ENCODE measurements around the gene HOXD12. TPM values are rescaled to one million over a fixed set of nuclear protein-coding genes. Genes with fewer than 3 reads are reported as not detected.

Gene HOXD12
- total RNA-seq, 4 donors from 2014 or later = not detected

DNA sequence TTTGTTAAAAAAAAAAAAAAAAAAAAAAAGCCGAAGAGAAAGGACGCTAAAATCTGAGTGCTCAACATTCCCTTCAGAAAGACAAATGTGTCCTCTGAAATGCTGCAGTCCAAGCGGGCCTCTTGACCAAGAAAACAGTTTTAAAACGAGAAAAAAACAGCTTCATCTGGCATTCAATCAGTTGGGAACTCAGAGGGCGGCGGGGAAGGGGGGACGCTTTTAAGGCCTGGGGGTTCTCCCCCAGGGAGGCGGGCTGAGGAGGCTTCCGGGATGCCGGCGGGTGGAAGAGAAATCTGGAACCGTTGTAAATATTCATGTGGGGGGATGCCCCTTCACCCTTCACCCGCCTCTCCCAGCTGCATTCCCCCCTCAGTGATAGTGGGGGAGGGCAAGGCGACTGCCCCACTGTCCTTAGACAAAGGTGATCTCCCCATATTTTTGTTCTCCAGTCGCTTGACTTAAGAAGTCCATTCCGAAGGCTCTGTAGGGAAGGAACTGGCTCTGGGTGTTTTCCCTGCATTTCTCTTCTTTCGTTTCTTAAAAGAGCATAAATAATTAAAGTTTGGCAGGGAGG, 4.2 kb downstream of the HOXD12 start:
- TF ChIP-seq POLR2AphosphoS5 (IDR thresholded peaks at IDR 0.05) (no peak), EP300 (IDR thresholded peaks at IDR 0.05; ENCODE audit: low read depth) (no peak), POLR2A (IDR thresholded peaks at IDR 0.05) (no peak)
- TF ChIP-seq, protein P1, sequence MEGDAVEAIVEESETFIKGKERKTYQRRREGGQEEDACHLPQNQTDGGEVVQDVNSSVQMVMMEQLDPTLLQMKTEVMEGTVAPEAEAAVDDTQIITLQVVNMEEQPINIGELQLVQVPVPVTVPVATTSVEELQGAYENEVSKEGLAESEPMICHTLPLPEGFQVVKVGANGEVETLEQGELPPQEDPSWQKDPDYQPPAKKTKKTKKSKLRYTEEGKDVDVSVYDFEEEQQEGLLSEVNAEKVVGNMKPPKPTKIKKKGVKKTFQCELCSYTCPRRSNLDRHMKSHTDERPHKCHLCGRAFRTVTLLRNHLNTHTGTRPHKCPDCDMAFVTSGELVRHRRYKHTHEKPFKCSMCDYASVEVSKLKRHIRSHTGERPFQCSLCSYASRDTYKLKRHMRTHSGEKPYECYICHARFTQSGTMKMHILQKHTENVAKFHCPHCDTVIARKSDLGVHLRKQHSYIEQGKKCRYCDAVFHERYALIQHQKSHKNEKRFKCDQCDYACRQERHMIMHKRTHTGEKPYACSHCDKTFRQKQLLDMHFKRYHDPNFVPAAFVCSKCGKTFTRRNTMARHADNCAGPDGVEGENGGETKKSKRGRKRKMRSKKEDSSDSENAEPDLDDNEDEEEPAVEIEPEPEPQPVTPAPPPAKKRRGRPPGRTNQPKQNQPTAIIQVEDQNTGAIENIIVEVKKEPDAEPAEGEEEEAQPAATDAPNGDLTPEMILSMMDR (IDR thresholded peaks at IDR 0.05) = no peak
- no peaks in the 10 kb centered on the region for H3K9me3 ChIP-seq
- no peak for DNase-seq
- H3K4me1 ChIP-seq = peaks cover 7 to 37% (median 25%) of the 10 kb centered on the region in 4 donors
- H3K27ac ChIP-seq = peak overlapping the region in 3 of 4 donors; percentile 51 to 79 (median 68)
- intact Hi-C loops (cut with DNase I; ENCODE audit: low total_unique reads) (loop anchor here (2.0 kb wide), 1 partner anchor 407 kb away; no protein-coding TSS in a partner anchor), in situ Hi-C loops (cut with MboI; ENCODE audit: low pct_ligation_motif_present in 1 of 4, low pct_unique_long_range_greater_than_20kb in 1 of 4, low sequenced_read_pairs in 3 of 4) (loop anchor here in 3 of 4 donors (25.0 kb wide), 2 partner anchors 708 to 1033 kb away; no protein-coding TSS in a partner anchor)
- no peaks in the 10 kb centered on the region for H3K36me3 ChIP-seq
- 11 to 17% methylated on average over 6 to 17 of the region's 17 CpGs for WGBS, 2 donors (ENCODE audit: low coverage in 1 of 2)
- H3K27me3 ChIP-seq = peaks cover 98% of the 10 kb centered on the region
- peak overlapping the region in 2 of 4 donors; percentile 37 to 52 for H3K4me3 ChIP-seq

DNA sequence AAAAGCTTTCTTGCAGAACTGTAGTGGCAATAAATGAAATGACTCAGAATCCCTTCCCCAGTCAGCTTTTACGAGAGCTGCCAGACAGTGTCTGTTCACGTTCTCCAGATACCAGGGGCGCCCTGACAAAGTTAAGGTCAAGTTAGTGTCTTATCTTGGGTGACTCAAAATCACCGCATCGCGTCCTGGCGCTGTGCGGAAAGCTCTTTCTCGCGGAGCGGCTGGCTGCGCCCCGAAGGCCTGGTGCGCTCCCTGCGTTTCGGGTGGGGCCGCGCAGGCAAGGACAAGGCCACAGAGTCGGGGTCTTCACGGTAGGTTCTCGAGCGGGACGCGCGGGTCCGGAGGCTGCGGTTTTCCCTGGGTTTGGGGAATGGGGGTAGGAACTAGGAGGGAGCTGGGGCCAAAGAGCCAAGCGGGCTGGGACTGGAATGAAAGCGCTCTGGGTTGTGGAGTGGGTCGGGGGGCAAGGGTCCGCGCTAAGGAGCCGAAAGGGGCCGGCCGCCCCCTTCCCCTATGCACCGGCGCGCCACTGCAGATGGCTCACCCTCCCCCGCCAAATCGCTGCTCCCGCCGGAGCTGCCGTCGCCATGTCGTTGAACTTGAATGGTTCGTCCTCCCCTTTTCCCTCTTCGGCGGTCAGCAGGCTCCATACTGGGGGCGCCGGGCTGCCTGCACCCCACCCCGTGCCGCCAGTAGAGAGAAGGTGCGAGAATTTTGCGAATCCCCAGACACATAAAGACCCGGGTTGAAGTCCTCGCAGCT, 4.9 kb downstream of the HOXD12 start:
- DNase-seq = no peak
- Histone ChIP-seq H3K4me3 (peak overlapping the region in 2 of 4 donors; percentile 37 to 52), H3K9me3 (no peaks in the 10 kb centered on the region), H3K27me3 (peaks cover 98% of the 10 kb centered on the region), H3K27ac (peak overlapping the region; percentile 44 to 79 (median 60)), H3K4me1 (peaks cover 8 to 42% (median 25%) of the 10 kb centered on the region in 4 donors), H3K36me3 (no peaks in the 10 kb centered on the region)
- 9 to 15% methylated on average over 7 to 52 of the region's 56 CpGs for WGBS, 2 donors (ENCODE audit: low coverage in 1 of 2)
- TF ChIP-seq POLR2AphosphoS5 (IDR thresholded peaks at IDR 0.05) (peak in 1 of 3 donors; percentile 25), EP300 (IDR thresholded peaks at IDR 0.05; ENCODE audit: low read depth) (no peak)
- intact Hi-C loops (cut with DNase I; ENCODE audit: low total_unique reads) (no loop called here), in situ Hi-C loops (cut with MboI; ENCODE audit: low pct_ligation_motif_present in 1 of 4, low pct_unique_long_range_greater_than_20kb in 1 of 4, low sequenced_read_pairs in 3 of 4) (loop anchor here in 3 of 4 donors (25.0 kb wide), 2 partner anchors 708 to 1033 kb away; no protein-coding TSS in a partner anchor)

DNA sequence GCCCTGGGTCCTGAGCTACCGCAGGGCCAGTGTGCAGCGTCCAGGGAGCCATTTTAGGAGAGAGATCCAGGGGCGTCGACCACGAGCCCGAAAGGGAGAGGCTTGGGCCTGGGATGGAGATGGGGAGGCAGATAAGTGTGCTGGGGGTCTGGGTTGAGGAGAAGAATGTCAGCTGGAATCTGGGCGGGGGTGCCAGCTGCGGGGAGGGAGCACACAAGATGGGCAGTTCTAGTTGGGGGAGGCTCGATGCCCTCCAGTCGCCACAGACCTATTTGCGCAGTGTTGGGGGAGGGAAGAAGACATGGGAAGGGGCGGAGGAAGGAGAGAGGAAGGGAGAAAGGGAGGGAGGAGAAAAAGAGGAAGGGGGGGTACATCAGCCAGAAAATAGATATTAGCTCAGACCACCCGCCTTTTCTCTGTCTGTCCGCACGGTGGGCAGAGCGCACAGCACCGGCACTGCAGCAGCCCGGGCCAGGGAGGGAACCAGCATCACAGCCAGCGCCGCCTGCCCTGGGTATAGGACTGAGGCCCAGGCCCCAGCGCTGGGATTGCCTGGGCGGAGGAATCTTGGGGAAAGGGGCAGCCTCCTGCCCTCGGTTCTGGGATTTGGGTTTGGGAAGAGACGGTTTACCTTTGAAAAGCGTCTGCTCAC, 5.6 kb downstream of the HOXD12 start:
- 17 to 27% methylated on average over 11 to 23 of the region's 25 CpGs for WGBS, 2 donors (ENCODE audit: low coverage in 1 of 2)
- peaks cover 8 to 42% (median 25%) of the 10 kb centered on the region in 4 donors for H3K4me1 ChIP-seq
- peak overlapping the region; percentile 46 to 79 (median 60) for H3K27ac ChIP-seq
- TF ChIP-seq POLR2AphosphoS5 (IDR thresholded peaks at IDR 0.05) (no peak), EP300 (IDR thresholded peaks at IDR 0.05; ENCODE audit: low read depth) (no peak), POLR2A (IDR thresholded peaks at IDR 0.05) (no peak)
- TF ChIP-seq, protein P1 (IDR thresholded peaks at IDR 0.05) = no peak
- peaks cover 98% of the 10 kb centered on the region for H3K27me3 ChIP-seq
- in situ Hi-C loops (cut with MboI; ENCODE audit: low pct_ligation_motif_present in 1 of 4, low pct_unique_long_range_greater_than_20kb in 1 of 4, low sequenced_read_pairs in 3 of 4) = loop anchor here in 3 of 4 donors (25.0 kb wide), 2 partner anchors 707 to 1032 kb away; no protein-coding TSS in a partner anchor
- intact Hi-C loops (cut with DNase I; ENCODE audit: low total_unique reads) = no loop called here
- H3K9me3 ChIP-seq = no peaks in the 10 kb centered on the region
- H3K4me3 ChIP-seq = peak overlapping the region in 2 of 4 donors; percentile 37 to 52
- H3K36me3 ChIP-seq = no peaks in the 10 kb centered on the region
- no peak for DNase-seq

DNA sequence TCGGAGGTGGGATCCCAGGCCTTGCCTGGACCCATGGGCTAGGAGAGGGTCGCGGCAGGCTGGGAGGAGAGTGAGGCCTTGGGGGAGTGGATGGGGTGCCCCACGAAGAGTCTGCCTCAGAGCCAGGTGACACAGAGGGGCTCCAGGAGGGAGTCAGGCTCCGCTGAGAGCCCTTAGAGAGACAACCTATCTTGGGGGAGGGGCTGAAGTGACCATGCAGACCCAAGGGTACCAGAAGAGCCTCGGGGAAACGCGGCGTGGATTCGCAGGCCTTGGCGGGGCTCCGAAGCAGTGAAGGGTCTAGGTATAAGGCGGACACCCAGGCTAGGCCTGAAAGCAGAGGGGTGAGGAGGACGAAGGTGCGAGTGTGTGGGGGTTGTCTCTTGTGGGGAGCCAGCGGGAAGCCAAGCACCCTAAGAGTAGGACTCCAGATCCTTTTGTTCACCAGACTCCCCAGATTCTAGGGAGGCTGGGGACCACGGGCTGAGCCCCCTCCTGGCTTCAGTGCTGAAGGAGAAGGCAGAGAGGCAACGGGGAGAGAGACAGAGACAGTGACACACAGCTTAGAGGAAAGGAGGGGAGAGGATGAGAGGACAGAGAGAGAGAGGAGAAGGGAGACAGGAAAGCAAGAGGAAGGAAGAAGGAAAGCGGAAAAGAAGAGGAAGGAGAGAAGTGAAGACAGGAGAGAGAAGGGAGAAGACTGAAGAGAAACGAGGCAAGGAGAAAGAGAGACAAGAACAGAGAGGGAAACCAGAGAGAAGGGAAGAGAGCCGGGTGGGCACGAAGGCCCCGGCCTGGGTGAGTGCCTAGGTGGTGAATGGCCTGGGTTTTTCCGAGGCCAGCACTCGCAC, 6.4 kb downstream of the HOXD12 start:
- peak overlapping the region in 2 of 4 donors; percentile 37 to 52 for H3K4me3 ChIP-seq

More for the DNA sequence above, 6.4 kb downstream of the HOXD12 start:
- intact Hi-C loops (cut with DNase I; ENCODE audit: low total_unique reads) = no loop called here
- no peak for DNase-seq
- no peak for TF ChIP-seq EP300 (IDR thresholded peaks at IDR 0.05; ENCODE audit: low read depth)
- TF ChIP-seq, protein P1 (IDR thresholded peaks at IDR 0.05) = no peak
- TF ChIP-seq POLR2AphosphoS5 (IDR thresholded peaks at IDR 0.05) = no peak
- TF ChIP-seq POLR2A (IDR thresholded peaks at IDR 0.05) = no peak
- Histone ChIP-seq H3K27ac (peak overlapping the region; percentile 51 to 79 (median 60)), H3K36me3 (no peaks in the 10 kb centered on the region), H3K4me1 (peaks cover 8 to 45% (median 25%) of the 10 kb centered on the region in 4 donors), H3K9me3 (no peaks in the 10 kb centered on the region), H3K27me3 (peaks cover 98% of the 10 kb centered on the region)
- 25 to 40% methylated on average over 11 to 25 of the region's 25 CpGs for WGBS, 2 donors (ENCODE audit: low coverage in 1 of 2)
- in situ Hi-C loops (cut with MboI; ENCODE audit: low pct_ligation_motif_present in 1 of 4, low pct_unique_long_range_greater_than_20kb in 1 of 4, low sequenced_read_pairs in 3 of 4) = loop anchor here in 3 of 4 donors (25.0 kb wide), 2 partner anchors 706 to 1031 kb away; no protein-coding TSS in a partner anchor

Data from transverse colon (tissue), 4 donors.